Ishikawa (cell line): ENCODE measurements around the gene MFSD2A.

Experiments used
- CEBPB ChIP-seq: IDR thresholded peaks from 2 replicates; pipeline ENCODE4 v1.6.1; 2012
- CREB1 ChIP-seq: IDR thresholded peaks from 2 replicates; pipeline ENCODE4 v1.6.1; 2012; ENCODE audit warnings: low read depth
- EGR1 ChIP-seq: IDR thresholded peaks from 2 replicates; pipeline ENCODE4 v1.6.1; 2012
- EP300 ChIP-seq: IDR thresholded peaks from 2 replicates; pipeline ENCODE4 v1.6.1; 2012; ENCODE audit warnings: borderline replicate concordance
- FOXM1 ChIP-seq: IDR thresholded peaks from 2 replicates; pipeline ENCODE4 v1.6.1; 2012; ENCODE audit warnings: low read depth, borderline replicate concordance
- MAX ChIP-seq: IDR thresholded peaks from 2 replicates; pipeline ENCODE4 v1.6.1; 2012
- NFIC ChIP-seq: IDR thresholded peaks from 2 replicates; pipeline ENCODE4 v1.6.1; 2012
- RAD21 ChIP-seq: IDR thresholded peaks from 2 replicates; pipeline ENCODE4 v1.6.1; 2012; ENCODE audit warnings: low read depth
- REST ChIP-seq: IDR thresholded peaks from 2 replicates; pipeline ENCODE4 v1.6.1; 2012; ENCODE audit warnings: low read depth, mild to moderate bottlenecking
- TAF1 ChIP-seq: IDR thresholded peaks from 2 replicates; pipeline ENCODE4 v1.6.1; 2012; ENCODE audit warnings: low read depth, mild to moderate bottlenecking
- TCF12 ChIP-seq: IDR thresholded peaks from 2 replicates; pipeline ENCODE4 v1.6.1; 2012; ENCODE audit warnings: low read depth
- TEAD4 ChIP-seq: IDR thresholded peaks from 2 replicates; pipeline ENCODE4 v1.6.1; 2012
- USF1 ChIP-seq: IDR thresholded peaks from 2 replicates; pipeline ENCODE4 v1.6.1; 2012
- YY1 ChIP-seq: IDR thresholded peaks from 2 replicates; pipeline ENCODE4 v1.6.1; 2012; ENCODE audit warnings: low read depth
- ZBTB7A ChIP-seq: IDR thresholded peaks from 2 replicates; pipeline ENCODE4 v1.6.1; 2012; ENCODE audit warnings: low read depth

The MFSD2A gene

GRCh38 chr1:39957299-39958015 is 2.5 kb downstream of the MFSD2A start:
- TF ChIP-seq EP300 (peak; percentile 79), TCF12 (peak; percentile 81), ZBTB7A (no peak), RAD21 (no peak), FOXM1 (no peak; the same call in 1 of the 2 replicates), TAF1 (no peak), YY1 (no peak), NFIC (peak; percentile 92), USF1 (no peak), REST (no peak), EGR1 (peak; percentile 54; the same call in 1 of the 2 replicates), CREB1 (no peak), MAX (no peak), TEAD4 (peak; percentile 31; the same call in 1 of the 2 replicates), CEBPB (no peak; the same call in 1 of the 2 replicates)

GRCh38 chr1:39958403-39959200 is 3.7 kb downstream of the MFSD2A start:
- TF ChIP-seq CREB1 (no peak), EGR1 (no peak), TEAD4 (no peak), CEBPB (no peak), TAF1 (no peak), RAD21 (no peak), TCF12 (no peak), NFIC (no peak), YY1 (no peak), ZBTB7A (no peak), MAX (no peak), REST (no peak), FOXM1 (no peak), EP300 (no peak), USF1 (no peak)

GRCh38 chr1:39959651-39960333 is 4.8 kb downstream of the MFSD2A start:
- TF ChIP-seq CEBPB, result no peak; the same call in 1 of the 2 replicates
- peak; percentile 48; the same call in 1 of the 2 replicates for TF ChIP-seq NFIC
- no peak for TF ChIP-seq MAX

- TF ChIP-seq REST, result no peak
- TF ChIP-seq TCF12, result peak; percentile 65
- peak; percentile 32; the same call in 1 of the 2 replicates for TF ChIP-seq EP300
- no peak for TF ChIP-seq TAF1
- TF ChIP-seq NFIC, result peak; percentile 95
- no peak for TF ChIP-seq YY1
- peak; percentile 7; the same call in 1 of the 2 replicates for TF ChIP-seq RAD21
- 0 out of 2 replicates have a peak, but pooled peaks have one; percentile 45 for TF ChIP-seq MAX
Observed at GRCh38 chr1:39960431-39960958, 5.5 kb downstream of the MFSD2A start.
